HepG2 (cell line): ENCODE results near the gene PHF21B. TPM values are rescaled to one million over a fixed set of nuclear protein-coding genes. Genes with fewer than 3 reads are reported as not detected.

ENCODE experiments used
- ATAC-seq: fragments of 200-7000 bp; cut with Tn5 transposase; 3 replicates; pipeline ENCODE4 v1.9.1; 2020; ENCODE audit warnings: mild to moderate bottlenecking, moderate library complexity
- BruUV-seq: library from RNA; stranded (reverse); fragments of 400-500 nt; replicated peaks from 2 replicates; lab custom pipeline; 2021; lab: Mats Ljungman, UMichigan
- CTCF ChIA-PET: fragments of 300-600 bp; formaldehyde crosslinking; extraction: SDS; loops from one replicate; lab custom pipeline; 2021; ENCODE audit warnings: low total read pairs, inconsistent platforms, low intra/inter-chr PET ratio; lab: Yijun Ruan, JAX
- POLR2A ChIA-PET: fragments of 350-600 bp; sonication (Branson Sonifier 250); formaldehyde crosslinking; loops from one replicate; lab custom pipeline; 2020; ENCODE audit warnings: antibody characterized with exemption, inconsistent platforms; lab: Yijun Ruan, JAX
- DNase-seq: peaks from one replicate; pipeline ENCODE4 v3.0.0-alpha.2; 2015; ENCODE audit warnings: low spot score
- FAIRE-seq: peaks from 3 replicates; lab custom pipeline; 2011; peaks lifted over from hg19 to GRCh38; lab: Jason Lieb, UNC
- H2AFZ ChIP-seq: one replicate; pipeline ENCODE4 v1.6.1; 2011; ENCODE audit warnings: low read length, inconsistent platforms
- H3K27ac ChIP-seq: fragments of 300-600 bp; 3 replicates; pipeline ENCODE4 v1.8.0; 2011; ENCODE audit warnings: mixed run types, mild to moderate bottlenecking, mixed read lengths, low read length, inconsistent platforms; ENCODE audit not compliant: insufficient read depth; ENCODE audit errors: extremely low read length
- H3K27me3 ChIP-seq, 2 experiments: fragments of 200-600 bp in 1 of 2; 2 replicates in 1 of 2; 3 replicates in 1 of 2; pipeline versions ENCODE4 v1.6.0 to v1.8.0; 2011; ENCODE audit warnings: low read length in 2 of 2, mild to moderate bottlenecking in 2 of 2, moderate library complexity in 2 of 2, inconsistent platforms in 1 of 2; ENCODE audit not compliant: insufficient read depth in 2 of 2, control insufficient read depth in 1 of 2
- H3K36me3 ChIP-seq, 2 experiments: fragments of 200-600 bp in 1 of 2; replicated peaks in 1 of 2; 2 replicates in 1 of 2; 3 replicates in 1 of 2; pipeline versions ENCODE4 v1.5.1 to v1.8.0; 2011; ENCODE audit warnings: low read length in 2 of 2, inconsistent platforms in 1 of 2; ENCODE audit not compliant: insufficient read depth in 2 of 2, control insufficient read depth in 1 of 2
- H3K4me1 ChIP-seq: 2 replicates; pipeline ENCODE4 v1.5.1; 2012; ENCODE audit warnings: low read length, inconsistent platforms; ENCODE audit not compliant: insufficient read depth
- H3K4me2 ChIP-seq: 2 replicates; pipeline ENCODE4 v1.6.0; 2011; ENCODE audit warnings: low read depth, low read length, inconsistent platforms
- H3K4me3 ChIP-seq, 3 experiments: fragments of 200-600 bp in 1 of 3; sonication (generic), shearing (Covaris generic) in 1 of 3; replicated peaks in 1 of 3; 2 replicates each; pipeline ENCODE4 v1.5.1; 2011 to 2016; ENCODE audit warnings: low read length in 3 of 3, inconsistent platforms in 2 of 3, low read depth in 2 of 3, mild to moderate bottlenecking in 2 of 3, control low read depth in 1 of 3, mixed read lengths in 1 of 3; ENCODE audit not compliant: insufficient read depth in 1 of 3
- H3K79me2 ChIP-seq: one replicate; pipeline ENCODE4 v1.6.1; 2011; ENCODE audit warnings: low read length, inconsistent platforms; ENCODE audit not compliant: insufficient read depth
- H3K9ac ChIP-seq: 2 replicates; pipeline ENCODE4 v1.6.0; 2011; ENCODE audit warnings: mild to moderate bottlenecking, low read depth, low read length, inconsistent platforms; ENCODE audit not compliant: insufficient read depth
- H3K9me3 ChIP-seq: 2 replicates; pipeline ENCODE4 v1.5.1; 2012; ENCODE audit warnings: mild to moderate bottlenecking, low read length
- H4K20me1 ChIP-seq: 2 replicates; pipeline ENCODE4 v1.6.0; 2011; ENCODE audit warnings: inconsistent platforms, mild to moderate bottlenecking, low read length, moderate library complexity; ENCODE audit not compliant: insufficient read depth
- HNRNPK ChIP-seq: fragments of 200-400 bp; formaldehyde crosslinking; IDR thresholded peaks from 2 replicates; pipeline ENCODE4 v1.6.1; 2018; ENCODE audit warnings: low read length, low read depth, moderate library complexity, mild to moderate bottlenecking; ENCODE audit not compliant: poor library complexity, severe bottlenecking
- MATR3 ChIP-seq: sonication (generic); formaldehyde crosslinking; IDR thresholded peaks from 2 replicates; pipeline ENCODE4 v1.4.0; 2020; ENCODE audit warnings: missing genetic modification reagents
- ZC3H4 ChIP-seq: sonication (generic); formaldehyde crosslinking; IDR thresholded peaks from 2 replicates; pipeline ENCODE4 v1.4.0; 2020; ENCODE audit warnings: missing genetic modification reagents, borderline replicate concordance
- ZMYM4 ChIP-seq: sonication (generic); formaldehyde crosslinking; IDR thresholded peaks from 2 replicates; pipeline ENCODE4 v1.8.1; 2023; ENCODE audit warnings: mild to moderate bottlenecking, missing genetic modification reagents
- WGBS: methylation state at CpG from one replicate; pipeline ENCODE4 v1.1.6; 2017; ENCODE audit warnings: low lambda C conversion rate; 5-methylcytosine and 5-hydroxymethylcytosine counted together
- in situ Hi-C: cut with HindIII; loops from 2 replicates; pipeline ENCODE4 v1.10.0; 2017; ENCODE audit warnings: low pct_unique_long_range_greater_than_20kb; ENCODE audit not compliant: extremely low pct_ligation_motif_present
- intact Hi-C: fragments of 100-400 bp; cut with micrococcal nuclease; formaldehyde crosslinking; loops from one replicate; pipeline ENCODE4 v1.10.0; 2022; ENCODE audit not compliant: unreplicated experiment
- polyA plus RNA-seq, 8 experiments: library from polyadenylated mRNA; depleted of rRNA in 3 of 8; stranded (reverse) in 7 of 8; unstranded in 1 of 8; fragments of >200 nt; fragmentation: Illumina TruSeq in 4 of 8; extraction: Trizol in 4 of 8; gene quantifications; 2 replicates each; pipeline versions ENCODE4 v1.2.1 to v1.2.3, GENCODE V29; 2011 to 2016; ENCODE audit warnings: low read depth in 4 of 8, missing spikeins in 1 of 8, mixed read lengths in 1 of 8; ENCODE audit not compliant: insufficient read depth in 1 of 8
- total RNA-seq, 5 experiments: library from RNA; depleted of rRNA; stranded (reverse); fragments of >200 nt; fragmentation: Illumina TruSeq; extraction: Trizol; gene quantifications; 2 replicates each; pipeline ENCODE4 v1.2.3, GENCODE V29; 2016; ENCODE audit warnings: low read depth in 1 of 5
- TF ChIP-seq, protein P1 (sequence below): sonication (generic); formaldehyde crosslinking; IDR thresholded peaks from 2 replicates; pipeline ENCODE4 v1.9.0; 2021; ENCODE audit warnings: missing genetic modification reagents, mild to moderate bottlenecking, borderline replicate concordance
- TF ChIP-seq, protein P2 (sequence below): fragments of 450-650 bp; IDR thresholded peaks from 2 replicates; pipeline ENCODE4 v1.6.1; 2016
- TF ChIP-seq, protein P3 (sequence below): sonication (generic); formaldehyde crosslinking; IDR thresholded peaks from 2 replicates; pipeline ENCODE4 v1.8.0; 2022; ENCODE audit warnings: missing genetic modification reagents, low read depth, mild to moderate bottlenecking, borderline replicate concordance

PHF21B gene
- total and polyA plus RNA-seq, 2 of the 13 experiments (the other 11 are each of a cell fraction or from before 2014, with no cell fraction given) = not detected

DNA sequence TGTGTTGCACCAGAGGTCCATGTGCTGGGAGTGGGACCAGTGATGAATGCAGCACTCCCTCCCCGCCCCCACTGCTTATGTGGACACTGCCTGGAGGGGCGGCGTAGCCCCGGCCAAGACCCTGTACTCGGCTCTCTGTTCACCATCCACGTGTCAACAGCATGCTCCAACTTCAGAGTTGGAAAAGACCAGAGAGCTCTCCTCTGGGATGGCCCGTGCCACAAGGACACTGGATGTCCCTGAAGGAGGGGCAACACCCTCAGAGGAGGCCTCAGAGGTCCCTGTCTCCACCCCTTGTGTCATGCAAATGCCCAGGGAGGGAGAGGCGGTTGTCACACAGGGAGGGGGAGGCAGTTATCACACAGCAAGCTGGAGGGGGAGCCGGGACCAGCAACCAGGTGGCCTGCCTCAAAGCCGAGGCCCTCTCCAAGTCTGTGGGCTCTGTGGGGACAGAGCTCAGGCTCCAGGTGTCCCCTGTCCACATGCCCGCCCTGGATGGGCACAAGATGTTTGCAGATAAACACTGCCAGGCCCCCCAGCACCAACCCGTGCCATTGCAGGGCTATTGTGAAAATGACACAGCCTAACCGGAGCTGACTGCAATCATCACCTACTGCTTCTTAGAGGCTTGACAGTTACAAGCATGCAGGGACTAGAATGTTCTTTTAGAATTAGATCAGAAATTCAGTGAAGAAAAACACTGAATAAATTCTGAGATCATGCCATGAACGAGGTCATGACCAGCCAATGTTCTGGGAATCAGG lies 121.1 kb downstream of the PHF21B start:
- Histone ChIP-seq H3K79me2 (no peaks in the 10 kb centered on the region), H3K4me3 (no peak overlapping the region), H3K4me2 (no peak overlapping the region), H3K4me1 (no peaks in the 10 kb centered on the region), H3K27me3 (peaks cover 5 to 22% of the 10 kb centered on the region in 2 experiments; a peak in 4 of 5 replicates), H4K20me1 (no peaks in the 10 kb centered on the region), H3K9ac (no peak overlapping the region), H2AFZ (no peak overlapping the region), H3K27ac (no peak overlapping the region), H3K36me3 (no peaks in the 10 kb centered on the region), H3K9me3 (no peaks in the 10 kb centered on the region)
- BruUV-seq = no TSS peak
- WGBS = 10% methylated on average over 6 of the region's 14 CpGs
- in situ Hi-C loops (no loop called here), intact Hi-C loops (no loop called here)
- CTCF ChIA-PET = no interaction called here
- TF ChIP-seq, protein P1, sequence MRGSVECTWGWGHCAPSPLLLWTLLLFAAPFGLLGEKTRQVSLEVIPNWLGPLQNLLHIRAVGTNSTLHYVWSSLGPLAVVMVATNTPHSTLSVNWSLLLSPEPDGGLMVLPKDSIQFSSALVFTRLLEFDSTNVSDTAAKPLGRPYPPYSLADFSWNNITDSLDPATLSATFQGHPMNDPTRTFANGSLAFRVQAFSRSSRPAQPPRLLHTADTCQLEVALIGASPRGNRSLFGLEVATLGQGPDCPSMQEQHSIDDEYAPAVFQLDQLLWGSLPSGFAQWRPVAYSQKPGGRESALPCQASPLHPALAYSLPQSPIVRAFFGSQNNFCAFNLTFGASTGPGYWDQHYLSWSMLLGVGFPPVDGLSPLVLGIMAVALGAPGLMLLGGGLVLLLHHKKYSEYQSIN (CRISPR knock-in tag) = no peak
- TF ChIP-seq, protein P2, sequence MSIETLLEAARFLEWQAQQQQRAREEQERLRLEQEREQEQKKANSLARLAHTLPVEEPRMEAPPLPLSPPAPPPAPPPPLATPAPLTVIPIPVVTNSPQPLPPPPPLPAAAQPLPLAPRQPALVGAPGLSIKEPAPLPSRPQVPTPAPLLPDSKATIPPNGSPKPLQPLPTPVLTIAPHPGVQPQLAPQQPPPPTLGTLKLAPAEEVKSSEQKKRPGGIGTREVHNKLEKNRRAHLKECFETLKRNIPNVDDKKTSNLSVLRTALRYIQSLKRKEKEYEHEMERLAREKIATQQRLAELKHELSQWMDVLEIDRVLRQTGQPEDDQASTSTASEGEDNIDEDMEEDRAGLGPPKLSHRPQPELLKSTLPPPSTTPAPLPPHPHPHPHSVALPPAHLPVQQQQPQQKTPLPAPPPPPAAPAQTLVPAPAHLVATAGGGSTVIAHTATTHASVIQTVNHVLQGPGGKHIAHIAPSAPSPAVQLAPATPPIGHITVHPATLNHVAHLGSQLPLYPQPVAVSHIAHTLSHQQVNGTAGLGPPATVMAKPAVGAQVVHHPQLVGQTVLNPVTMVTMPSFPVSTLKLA = peak; percentile 30; the same call in 1 of the 2 replicates
- no peak for DNase-seq
- POLR2A ChIA-PET = no interaction called here
- FAIRE-seq = no peak
- no peak for ATAC-seq

DNA sequence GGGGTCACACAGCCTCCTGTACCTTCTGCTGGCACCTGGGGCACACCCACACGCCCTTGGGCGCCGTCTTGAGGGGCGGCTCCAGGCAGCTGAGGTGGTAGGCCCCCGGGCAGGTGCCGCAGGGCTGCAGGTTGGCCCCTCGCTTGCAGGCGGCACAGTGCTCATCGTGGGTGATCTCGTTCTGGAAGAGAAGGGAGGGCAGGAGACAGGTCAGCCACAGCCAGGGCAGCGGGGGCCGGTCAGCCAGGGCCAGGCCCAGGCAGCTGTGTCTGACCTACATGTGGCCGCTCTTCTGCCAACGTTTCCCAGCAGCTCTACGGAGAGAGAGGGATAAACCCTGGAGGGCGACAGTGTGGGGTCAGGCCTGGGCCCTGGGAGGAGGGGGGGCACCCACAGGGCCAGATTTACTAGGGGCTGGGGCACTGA lies 121.9 kb downstream of the PHF21B start:
- CTCF ChIA-PET = no interaction called here
- POLR2A ChIA-PET = no interaction called here
- Histone ChIP-seq H3K9ac (no peak overlapping the region), H3K27me3 (peaks cover 5 to 21% of the 10 kb centered on the region in 2 experiments; a peak in 4 of 5 replicates), H3K36me3 (no peaks in the 10 kb centered on the region), H2AFZ (no peak overlapping the region), H3K4me3 (no peak overlapping the region), H3K9me3 (no peaks in the 10 kb centered on the region), H3K79me2 (no peaks in the 10 kb centered on the region), H3K4me1 (no peaks in the 10 kb centered on the region), H3K4me2 (no peak overlapping the region), H3K27ac (no peak overlapping the region), H4K20me1 (no peaks in the 10 kb centered on the region)
- no TSS peak for BruUV-seq
- in situ Hi-C loops = no loop called here
- FAIRE-seq (no peak), DNase-seq (no peak), ATAC-seq (no peak)
- WGBS = no CpG with 5 or more reads among the region's 16 CpGs
- intact Hi-C loops = no loop called here
- no peak for TF ChIP-seq ZC3H4 (CRISPR knock-in tag)
- TF ChIP-seq, protein P3, sequence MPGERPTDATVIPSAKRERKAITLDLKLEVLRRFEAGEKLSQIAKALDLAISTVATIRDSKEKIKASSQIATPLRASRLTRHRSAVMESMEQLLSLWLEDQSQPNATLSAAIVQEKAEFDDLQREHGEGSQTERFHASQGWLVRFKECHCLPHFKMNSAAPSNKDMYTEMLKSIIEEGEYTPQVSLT (CRISPR knock-in tag) = no peak
- no peak for TF ChIP-seq HNRNPK
- TF ChIP-seq MATR3 (CRISPR knock-in tag) = no peak
- TF ChIP-seq ZMYM4 (CRISPR knock-in tag) = no peak
